NB4 (cell line): Measurements from ENCODE around the gene CMYA5.
"Not testable (repeated sequence)": the region's sequence is repeated elsewhere in the genome, so short reads cannot be mapped to it uniquely, and the experiment has no call there.

ENCODE experiments used
- DNase-seq: peaks from one replicate; pipeline ENCODE4 v3.0.0; 2010; ENCODE audit warnings: low read depth
- H3K4me3 ChIP-seq: one replicate; pipeline ENCODE4 v1.5.1; 2011; ENCODE audit warnings: mild to moderate bottlenecking, low read depth, low read length, moderate library complexity
- MYC ChIP-seq: IDR thresholded peaks from 2 replicates; pipeline ENCODE4 v1.6.1; 2011; ENCODE audit warnings: low read depth, low read length
- POLR2A ChIP-seq: IDR thresholded peaks from 2 replicates; pipeline ENCODE4 v1.6.1; 2011; ENCODE audit warnings: mild to moderate bottlenecking; ENCODE audit not compliant: insufficient read length; ENCODE audit errors: extremely low read depth
- TF ChIP-seq, protein P1 (sequence below): IDR thresholded peaks from one replicate; pipeline ENCODE4 v1.5.1; 2012; ENCODE audit warnings: low read depth, low read length
- TF ChIP-seq, protein P2 (sequence below): IDR thresholded peaks from 2 replicates; pipeline ENCODE4 v1.6.1; 2011; ENCODE audit warnings: low read depth, low read length

The CMYA5 gene

DNA sequence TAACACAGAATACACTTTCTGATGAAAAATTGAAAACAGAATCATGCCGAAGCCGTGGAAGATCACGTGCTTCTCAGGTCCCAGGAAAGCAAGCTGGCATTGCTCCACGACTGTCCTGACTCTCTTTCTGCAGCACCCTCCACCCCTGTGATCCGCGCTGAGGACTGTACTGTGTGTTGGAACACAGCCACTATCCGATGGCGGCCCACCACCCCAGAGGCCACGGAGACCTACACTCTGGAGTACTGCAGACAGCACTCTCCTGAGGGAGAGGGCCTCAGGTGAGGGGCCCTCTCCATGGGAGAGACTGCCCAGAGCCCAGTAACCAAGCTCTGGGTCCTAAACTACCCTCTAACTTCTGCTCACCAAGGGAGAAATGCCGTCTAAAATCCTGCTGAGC, 73.3 kb downstream of the CMYA5 start:
- no peak for TF ChIP-seq POLR2A
- TF ChIP-seq, protein P1, sequence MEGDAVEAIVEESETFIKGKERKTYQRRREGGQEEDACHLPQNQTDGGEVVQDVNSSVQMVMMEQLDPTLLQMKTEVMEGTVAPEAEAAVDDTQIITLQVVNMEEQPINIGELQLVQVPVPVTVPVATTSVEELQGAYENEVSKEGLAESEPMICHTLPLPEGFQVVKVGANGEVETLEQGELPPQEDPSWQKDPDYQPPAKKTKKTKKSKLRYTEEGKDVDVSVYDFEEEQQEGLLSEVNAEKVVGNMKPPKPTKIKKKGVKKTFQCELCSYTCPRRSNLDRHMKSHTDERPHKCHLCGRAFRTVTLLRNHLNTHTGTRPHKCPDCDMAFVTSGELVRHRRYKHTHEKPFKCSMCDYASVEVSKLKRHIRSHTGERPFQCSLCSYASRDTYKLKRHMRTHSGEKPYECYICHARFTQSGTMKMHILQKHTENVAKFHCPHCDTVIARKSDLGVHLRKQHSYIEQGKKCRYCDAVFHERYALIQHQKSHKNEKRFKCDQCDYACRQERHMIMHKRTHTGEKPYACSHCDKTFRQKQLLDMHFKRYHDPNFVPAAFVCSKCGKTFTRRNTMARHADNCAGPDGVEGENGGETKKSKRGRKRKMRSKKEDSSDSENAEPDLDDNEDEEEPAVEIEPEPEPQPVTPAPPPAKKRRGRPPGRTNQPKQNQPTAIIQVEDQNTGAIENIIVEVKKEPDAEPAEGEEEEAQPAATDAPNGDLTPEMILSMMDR = no peak
- TF ChIP-seq, protein P2, sequence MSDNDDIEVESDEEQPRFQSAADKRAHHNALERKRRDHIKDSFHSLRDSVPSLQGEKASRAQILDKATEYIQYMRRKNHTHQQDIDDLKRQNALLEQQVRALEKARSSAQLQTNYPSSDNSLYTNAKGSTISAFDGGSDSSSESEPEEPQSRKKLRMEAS = no peak
- TF ChIP-seq MYC = no peak
- no peak overlapping the region for H3K4me3 ChIP-seq
- DNase-seq = no peak

DNA sequence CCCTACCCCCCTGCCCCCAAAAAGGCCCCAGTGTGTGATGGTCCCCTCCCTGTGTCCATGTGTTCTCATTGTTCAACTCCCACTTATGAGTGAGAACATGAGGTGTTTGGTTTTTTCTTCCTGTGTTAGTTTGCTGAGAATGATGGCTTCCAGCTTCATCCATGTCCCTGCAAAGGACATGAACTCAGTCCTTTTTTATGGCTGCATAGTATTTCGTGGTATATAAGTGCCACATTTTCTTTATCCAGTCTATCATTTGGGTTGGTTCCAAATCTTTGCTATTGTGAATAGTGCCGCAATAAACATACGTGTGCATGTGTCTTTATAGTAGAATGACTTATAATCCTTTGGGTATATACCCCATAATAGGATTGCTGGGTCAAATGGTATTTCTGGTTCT, 74.5 kb downstream of the CMYA5 start:
- not testable (repeated sequence) for DNase-seq, H3K4me3 ChIP-seq

DNA sequence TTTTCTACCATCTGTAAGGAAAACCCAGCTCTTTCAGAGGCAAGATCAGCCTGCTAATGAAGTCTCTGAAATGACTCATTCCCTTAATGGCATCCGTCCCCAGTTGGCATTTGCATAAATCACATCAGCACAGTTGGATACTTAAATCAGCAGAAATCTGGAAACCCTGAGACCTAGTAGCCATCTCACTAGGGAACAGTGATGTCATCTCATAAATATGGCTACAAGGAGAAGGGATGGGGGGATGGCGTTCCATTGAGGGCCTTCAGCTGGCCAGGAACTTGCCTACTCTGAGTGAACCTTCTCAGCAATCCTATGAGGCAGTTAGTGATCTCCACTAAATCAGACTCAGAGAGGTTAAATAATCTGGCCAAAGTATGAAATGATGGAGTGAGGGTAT, 81.8 kb downstream of the CMYA5 start:
- TF ChIP-seq POLR2A (no peak), MYC (no peak)
- TF ChIP-seq, protein P2 = no peak
- TF ChIP-seq, protein P1 = no peak
- DNase-seq = no peak

DNA sequence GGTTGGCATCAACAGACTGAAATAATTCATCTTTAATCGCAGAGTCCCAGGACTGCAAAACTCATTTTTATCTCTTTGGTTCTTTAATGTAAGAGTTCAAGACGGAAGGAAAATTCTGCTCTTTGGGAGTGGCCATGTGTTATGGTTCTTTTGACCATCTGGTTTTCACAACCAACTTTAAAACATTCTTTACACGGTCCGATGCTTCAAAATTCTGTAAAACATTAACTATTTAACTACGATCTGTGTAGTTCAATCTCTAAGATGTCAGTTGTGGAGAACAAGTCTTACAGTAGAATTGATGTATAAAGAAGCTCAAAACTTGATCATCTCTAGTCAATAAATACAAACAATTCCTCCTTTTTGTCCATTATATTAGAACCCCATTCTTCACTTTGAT, 83.0 kb downstream of the CMYA5 start:
- no peak overlapping the region for H3K4me3 ChIP-seq
- TF ChIP-seq, protein P2 = no peak
- TF ChIP-seq MYC (no peak), POLR2A (no peak)
- TF ChIP-seq, protein P1 = no peak
- DNase-seq = no peak

More for the DNA sequence above, 81.8 kb downstream of the CMYA5 start:
- H3K4me3 ChIP-seq = no peak overlapping the region

DNA sequence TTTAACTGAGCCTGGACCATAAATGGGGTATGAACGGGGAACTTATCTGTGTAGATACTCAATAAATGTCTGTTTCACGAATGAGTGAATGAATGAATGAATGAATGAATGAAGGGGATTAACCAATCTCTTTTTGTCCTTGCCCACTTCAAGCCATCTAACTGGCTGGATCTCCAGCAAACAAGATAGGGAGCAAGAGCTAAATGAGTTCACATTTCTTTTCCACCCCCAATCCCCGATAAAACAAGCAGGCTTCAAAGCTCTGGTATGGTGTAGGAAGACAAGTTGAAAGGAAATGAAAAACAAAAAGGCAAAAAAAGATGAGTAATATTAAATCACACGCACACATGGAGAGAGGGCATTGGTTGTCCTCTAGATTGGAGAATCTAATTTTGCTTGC, 84.0 kb downstream of the CMYA5 start:
- H3K4me3 ChIP-seq = no peak overlapping the region
- TF ChIP-seq POLR2A = no peak
- no peak for DNase-seq

DNA sequence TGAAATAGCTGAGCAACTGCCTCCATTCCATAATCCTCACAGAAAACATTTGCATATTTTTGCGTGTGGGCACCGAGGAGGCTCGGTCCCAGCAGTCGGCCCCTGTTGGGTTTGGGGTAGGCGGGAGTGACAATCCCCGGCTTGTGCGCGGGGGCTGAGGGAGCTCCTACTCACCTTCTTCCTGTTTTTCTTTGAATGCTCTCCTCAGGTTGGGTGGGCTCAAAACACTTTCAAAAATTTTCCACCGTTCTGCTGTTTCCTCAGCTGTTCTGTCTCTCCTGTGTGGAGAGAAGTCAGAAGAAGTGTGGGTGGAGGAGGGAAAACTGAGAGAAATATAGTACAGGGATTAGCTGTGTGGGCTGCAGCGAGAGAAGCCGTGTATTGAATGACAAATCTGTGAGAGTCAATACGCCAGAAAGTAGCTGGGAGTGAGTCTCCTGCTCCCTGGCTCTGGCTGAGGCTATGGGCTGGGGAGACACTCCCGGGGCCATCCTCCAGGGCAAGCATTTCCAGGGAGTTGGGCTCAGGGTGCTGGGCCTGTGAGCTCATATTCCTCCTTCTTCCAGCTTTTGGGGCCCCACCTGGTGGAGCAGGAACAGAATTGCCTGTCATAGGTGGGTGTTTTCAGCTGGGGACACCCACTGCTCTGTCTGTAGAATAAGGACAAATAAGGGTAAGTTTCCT, 84.7 kb downstream of the CMYA5 start:
- no peak overlapping the region for H3K4me3 ChIP-seq

DNA sequence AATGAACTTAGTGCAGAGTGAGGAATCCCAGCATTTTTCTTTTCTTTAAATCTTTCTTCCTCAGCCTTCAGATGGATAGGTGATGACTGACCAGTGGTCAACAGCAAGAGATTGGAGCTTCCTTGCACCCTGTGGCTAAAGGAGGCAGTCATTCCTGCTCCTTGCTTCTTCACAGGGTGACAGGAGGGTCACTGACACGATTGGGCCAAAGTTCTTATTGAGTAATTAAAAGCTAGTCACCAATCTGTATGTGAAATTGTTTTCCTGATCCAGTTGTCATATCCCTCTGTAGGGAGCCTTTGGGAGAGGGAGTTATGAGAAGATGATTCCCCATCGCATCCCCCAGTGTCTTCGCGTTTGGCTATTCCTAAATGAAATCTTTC, 85.2 kb downstream of the CMYA5 start:
- DNase-seq = no peak
- TF ChIP-seq, protein P1 = no peak
- TF ChIP-seq, protein P2 = no peak
- no peak for TF ChIP-seq POLR2A
- H3K4me3 ChIP-seq = no peak overlapping the region

More for the DNA sequence above, 84.7 kb downstream of the CMYA5 start:
- TF ChIP-seq MYC (no peak), POLR2A (no peak)
- TF ChIP-seq, protein P1 = no peak
- TF ChIP-seq, protein P2 = no peak
- DNase-seq = peak; percentile 22

DNA sequence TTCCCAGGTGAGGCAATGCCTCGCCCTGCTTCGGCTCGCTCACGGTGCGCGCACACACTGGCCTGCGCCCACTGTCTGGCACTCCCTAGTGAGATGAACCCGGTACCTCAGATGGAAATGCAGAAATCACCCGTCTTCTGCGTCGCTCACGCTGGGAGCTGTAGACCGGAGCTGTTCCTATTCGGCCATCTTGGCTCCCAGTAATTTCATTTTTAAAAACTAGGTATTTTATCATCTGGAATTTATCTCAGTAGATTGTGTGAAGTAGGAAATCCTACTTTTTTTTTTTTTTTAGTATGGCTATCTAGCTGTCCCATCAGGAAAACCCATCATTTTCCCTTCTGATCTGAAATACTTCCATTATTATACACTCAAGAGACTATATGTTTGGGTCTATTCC, 95.1 kb downstream of the CMYA5 start:
- H3K4me3 ChIP-seq = not testable (repeated sequence)

More for the DNA sequence above, 95.1 kb downstream of the CMYA5 start:
- DNase-seq = not testable (repeated sequence)
